GM21360 (cell line): Measurements from ENCODE around the gene PEX14.
"Not testable (repeated sequence)": the region's sequence is repeated elsewhere in the genome, so short reads cannot be mapped to it uniquely, and the experiment has no call there.

ENCODE experiments used
- ATAC-seq: cut with Tn5 transposase; IDR thresholded peaks from one replicate; pipeline ENCODE4 v1.9.1; 2021; ENCODE audit warnings: mild to moderate bottlenecking, moderate library complexity; ENCODE audit not compliant: unreplicated experiment

The PEX14 gene

DNA sequence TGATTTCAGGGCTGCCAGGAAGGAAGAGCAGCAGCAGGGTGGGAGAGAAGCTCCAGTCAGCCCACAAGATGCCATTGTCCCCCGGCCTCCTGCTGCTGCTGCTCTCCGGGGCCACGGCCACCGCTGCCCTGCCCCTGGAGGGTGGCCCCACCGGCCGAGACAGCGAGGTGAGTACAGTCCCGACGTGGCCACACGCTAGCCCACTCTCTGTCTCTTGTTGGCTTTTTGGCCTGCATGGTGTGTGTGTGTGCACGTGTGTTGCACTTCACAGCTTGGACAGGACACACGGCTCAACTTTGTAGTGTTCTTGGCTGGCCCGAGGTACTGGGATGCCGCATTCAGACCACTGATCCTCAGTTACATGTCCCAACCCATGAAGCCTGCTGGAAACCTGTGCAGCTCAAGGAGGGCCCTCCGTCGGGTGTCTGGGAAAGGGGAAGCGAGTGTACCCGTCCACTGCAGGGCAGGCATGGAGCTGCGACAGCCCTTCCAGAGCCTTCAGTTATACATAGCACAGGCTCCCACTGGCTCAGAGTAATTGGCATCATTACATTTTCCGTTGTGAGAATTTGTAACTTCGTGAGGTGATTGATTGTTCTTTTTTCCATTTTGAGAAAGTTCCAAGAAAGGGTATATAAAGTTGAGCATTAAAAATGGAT, 24.5 kb upstream of the PEX14 start:
- ATAC-seq: no peak

- ATAC-seq: no peak
These were observed 23.9 kb upstream of the PEX14 start for GRCh38 chr1:10450836-10451235.

GRCh38 chr1:10451287-10451686, 23.5 kb upstream of the PEX14 start:
- no peak for ATAC-seq

DNA sequence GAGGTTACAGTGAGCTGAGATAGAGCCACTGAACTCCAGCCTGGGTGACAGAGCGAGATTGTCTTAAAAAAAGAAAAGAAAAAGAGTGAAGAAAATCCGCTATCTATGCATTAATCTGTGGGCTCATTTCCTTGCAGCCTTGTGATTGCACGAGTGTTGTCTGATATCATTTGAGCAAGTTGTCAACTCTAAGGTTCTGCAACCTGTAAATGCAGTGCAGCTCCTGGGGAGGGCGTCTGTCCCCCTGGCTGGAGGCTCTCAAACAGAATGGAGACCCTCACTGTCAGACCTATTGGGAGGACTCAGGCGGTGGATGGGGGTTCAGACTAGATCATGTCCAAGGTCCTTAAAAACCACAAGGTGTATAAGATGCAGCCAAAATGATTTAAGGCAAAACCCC, 18.7 kb upstream of the PEX14 start:
- ATAC-seq: no peak

DNA sequence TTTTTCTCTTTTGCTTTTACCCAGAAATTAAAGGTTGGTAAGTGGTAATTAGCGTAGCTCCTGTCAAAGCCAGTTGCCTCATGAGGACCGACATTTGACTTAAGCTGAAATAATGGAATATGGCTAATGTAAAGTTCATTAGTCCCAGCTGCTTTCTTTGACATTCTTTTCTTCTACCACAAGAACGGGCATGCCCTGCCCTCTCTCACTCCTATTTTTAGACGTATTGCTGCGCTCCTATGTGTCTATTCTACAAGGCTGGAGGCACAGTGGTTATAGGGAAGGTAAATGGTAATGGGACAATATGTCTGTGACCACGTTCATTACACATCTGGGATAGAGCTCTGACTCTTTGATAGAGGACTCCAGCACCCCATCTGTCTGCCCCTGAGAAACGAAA, 18.1 kb upstream of the PEX14 start:
- ATAC-seq: no peak

DNA sequence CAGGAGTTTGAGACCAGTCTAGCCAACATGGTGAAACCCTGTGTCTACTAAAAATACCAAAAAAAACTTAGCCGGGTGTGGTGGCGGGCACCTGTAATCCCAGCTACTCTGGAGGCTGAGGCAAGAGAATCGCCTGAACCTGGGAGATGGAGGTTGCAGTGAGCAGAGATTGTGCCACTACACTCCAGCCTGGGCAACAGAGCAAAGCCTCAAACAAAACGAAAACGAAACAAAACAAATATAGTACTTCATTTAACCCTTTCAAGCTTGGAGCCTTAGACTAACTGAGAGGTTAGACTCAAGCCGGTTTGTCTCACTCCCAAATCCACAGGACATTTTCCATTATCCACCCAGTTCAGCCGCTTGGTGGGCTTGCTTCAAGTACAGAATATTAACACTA, 17.3 kb upstream of the PEX14 start:
- not testable (repeated sequence) for ATAC-seq

- ATAC-seq: no peak
These were observed 16.9 kb upstream of the PEX14 start for GRCh38 chr1:10457875-10458274.

DNA sequence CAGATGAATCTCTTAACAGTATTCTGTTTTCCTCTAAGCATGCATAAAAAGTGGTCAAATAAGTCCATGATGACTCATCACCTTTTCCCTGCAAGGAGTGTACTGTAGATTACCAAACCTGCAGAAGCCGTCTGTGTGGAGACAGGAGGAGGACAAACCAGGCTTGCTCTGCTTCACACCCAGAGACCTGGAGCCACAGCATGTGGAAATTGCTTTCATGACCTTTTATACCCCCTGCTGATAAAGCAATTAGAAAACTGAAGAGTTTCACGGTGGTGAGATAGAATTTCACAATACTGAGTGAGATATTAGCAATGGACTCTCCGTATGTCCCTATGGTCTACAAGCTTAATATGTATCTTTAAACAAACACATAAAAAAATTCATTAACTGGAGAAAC, 15.6 kb upstream of the PEX14 start:
- no peak for ATAC-seq

GRCh38 chr1:10467078-10467477, 7.7 kb upstream of the PEX14 start:
- ATAC-seq: no peak

DNA sequence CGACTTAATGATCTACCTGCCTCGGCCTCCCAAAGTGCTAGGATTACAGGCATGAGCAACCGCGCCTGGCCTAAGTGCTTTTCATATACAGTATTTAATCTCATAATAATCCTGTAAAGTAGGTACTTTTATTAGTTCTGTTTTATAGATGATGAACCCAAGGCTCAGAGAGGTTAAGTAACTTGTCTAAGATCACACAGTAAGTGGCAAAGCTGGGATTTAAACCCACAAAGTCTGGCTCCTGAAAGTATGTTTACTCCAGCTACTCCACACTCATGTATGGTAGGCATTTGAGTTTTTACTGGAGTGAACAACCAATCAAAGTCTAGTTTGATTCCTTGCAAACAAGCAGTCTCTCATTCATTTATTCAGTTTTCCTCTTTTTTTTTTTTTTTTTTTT, 4.7 kb upstream of the PEX14 start:
- no peak for ATAC-seq

DNA sequence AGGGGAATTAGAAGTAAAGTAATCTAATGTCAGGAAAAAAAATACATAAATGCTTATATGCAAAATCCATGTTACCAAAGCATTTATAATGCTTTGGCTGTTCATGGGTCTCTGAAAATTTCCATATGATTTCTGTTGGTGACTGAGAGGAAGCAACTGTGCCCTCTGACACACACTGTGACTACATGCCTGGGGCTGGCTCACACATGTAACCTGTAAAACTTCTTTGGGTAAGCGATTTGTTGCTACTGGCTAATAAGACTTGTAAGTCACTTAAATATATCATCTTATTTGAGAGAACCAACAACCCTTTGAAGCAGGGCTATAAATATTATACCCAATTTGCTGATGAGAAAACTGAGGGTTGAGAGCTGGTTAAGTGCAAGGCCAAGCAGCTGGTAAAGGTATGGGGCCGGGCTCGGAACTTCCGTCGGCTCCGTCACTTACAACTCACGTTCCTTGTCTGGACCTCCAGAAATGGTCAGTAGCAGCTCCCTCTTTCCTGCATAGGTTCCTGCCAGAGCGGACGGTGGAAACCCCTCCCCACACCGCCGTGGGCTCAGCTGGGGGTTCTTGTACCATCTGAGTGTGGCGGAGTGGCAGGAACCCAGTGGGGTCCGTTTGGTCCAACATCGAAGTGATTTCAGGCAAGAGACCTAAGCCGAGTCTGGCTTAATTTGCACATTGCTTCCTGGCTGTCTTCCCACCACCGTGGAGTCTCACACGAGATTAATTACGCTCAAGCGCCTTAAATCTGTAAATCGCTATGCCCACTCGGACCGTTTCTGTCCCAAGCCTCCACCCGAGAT, 3.1 kb upstream of the PEX14 start:
- ATAC-seq: no peak

DNA sequence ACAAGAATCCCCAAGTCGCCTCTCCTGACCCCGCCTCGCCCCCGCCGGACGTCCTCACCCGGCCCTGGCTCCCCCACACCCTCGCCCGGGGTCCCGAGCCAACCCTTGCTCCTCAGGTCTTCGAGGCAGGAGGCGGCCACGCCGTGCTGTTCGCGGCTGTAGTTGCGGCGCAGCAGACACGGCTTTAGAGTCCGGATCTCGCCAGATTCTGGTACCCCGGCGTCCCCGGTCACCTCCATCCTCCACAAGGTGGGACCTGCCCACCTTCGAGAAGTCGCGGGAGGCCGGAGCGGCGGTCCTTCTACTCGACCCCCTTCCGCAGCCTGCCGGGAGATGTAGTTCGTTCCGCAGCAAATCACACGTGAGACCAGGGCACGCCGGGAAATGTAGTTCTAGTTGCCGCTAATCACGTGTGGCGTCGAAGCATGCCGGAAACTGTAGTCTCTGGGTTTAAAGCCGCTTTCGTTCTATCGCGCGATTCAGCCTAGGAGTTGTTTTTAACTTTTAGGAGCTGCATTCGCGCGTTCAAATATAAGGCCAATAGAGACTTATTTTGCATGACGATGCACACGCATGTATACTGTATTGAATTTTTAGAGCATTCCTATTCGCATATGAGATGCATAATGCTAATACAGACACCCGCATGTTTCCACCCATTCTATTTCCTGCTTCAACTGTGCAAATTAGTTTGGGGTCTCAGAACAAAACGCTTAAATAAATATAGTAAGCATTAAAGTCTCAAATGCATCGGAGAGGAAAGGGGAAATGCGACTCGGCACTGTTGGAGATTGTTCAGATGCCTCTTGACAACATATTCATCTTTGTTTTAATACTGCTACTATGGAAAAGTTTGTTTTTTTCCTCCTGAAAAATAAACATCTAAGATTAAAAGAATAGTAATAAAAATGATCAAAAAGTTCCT, 2.3 kb upstream of the PEX14 start, which contains the start of gene DFFA:
TSS of gene DFFA (minus strand) at position 310 of the 925 bp plus-strand sequence. CDS start at position 239, 71 bp downstream.
- peak; percentile 71 for ATAC-seq

DNA sequence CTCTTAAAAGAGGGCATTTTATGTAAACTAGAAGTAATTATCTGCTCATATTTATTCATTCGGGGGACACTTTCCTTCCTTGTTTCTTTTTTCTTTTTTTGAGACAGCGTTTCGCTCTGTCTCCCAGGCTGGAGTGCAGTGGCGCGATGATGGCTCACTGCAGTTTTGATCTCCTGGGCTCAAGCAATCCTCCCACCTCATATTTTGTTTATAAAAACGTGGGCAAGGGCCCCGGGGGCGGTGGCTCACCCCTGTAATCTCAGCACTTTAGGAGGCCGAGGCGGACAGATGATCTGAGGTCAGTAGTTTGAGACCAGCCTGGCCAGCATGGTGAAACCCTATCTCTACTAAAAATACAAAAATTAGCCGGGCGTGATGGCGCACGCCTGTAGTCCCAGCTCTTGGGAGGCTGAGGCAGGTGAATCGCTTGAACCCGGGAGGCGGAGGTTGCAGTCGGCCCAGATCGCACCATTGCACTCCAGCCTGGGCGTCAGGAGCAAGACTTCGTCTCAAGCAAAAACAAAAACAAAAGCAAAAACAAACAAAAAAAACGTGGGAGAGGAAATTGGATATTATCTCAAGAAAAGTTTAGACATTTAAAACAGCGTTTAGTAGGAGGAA, 1.5 kb upstream of the PEX14 start:
- no peak for ATAC-seq

DNA sequence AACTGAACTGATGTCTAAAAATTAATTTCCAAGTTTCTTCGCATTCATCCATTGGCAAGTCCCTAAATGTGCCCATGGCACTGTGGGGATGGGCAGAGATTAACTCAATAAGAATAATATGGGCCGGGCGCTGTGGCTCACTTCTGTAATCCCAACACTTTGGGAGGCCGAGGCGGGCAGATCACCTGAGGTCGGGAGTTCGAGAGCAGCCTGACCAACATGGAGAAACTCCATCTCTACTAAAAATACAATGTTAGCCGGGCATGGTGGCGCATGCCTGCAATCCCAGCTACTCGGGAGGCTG, 489 bp upstream of the PEX14 start:
- ATAC-seq: not testable (repeated sequence)

GRCh38 chr1:10475510-10475909, 760 bp downstream of the PEX14 start:
- no peak for ATAC-seq

DNA sequence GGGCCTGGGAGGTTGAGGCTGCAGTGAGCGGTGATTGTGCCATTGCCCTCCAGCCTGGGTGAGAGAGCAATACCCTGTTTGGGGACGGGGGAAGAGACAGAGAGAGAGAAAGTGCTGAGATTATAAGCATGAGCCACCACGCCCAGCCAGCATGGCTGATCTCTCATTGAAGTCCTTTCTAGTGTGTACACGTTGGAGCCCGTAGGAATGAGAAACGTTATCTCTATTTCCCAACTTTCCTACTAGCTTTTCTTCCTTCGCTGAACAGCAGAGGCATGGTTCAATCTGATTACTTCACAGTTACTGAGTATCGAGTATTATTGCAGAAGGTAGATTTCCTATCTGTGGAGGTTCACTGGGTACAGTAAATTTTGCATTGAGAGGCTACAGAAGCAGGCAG, 4.5 kb downstream of the PEX14 start:
- no peak for ATAC-seq

GRCh38 chr1:10480614-10481013, 5.9 kb downstream of the PEX14 start:
- no peak for ATAC-seq

DNA sequence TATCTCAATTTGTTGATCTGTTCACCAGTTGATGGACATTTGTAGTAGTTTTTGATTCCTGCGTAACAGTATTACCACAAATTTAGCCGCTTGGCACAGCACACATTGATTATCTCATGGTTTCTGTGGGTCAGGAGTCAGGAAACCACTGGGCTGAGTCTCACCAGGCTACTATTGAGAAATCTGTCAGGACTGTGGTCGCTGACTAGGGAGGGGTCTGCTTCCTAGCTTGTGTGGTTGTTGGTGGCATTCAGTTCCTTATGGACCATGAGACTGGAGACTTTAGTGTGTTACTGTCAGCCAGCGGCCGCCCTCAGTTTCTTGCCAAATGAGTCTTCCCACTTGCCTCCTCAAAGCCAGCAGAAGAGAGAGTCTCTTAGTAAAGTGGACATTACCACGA, 9.8 kb downstream of the PEX14 start:
- no peak for ATAC-seq

- no peak for ATAC-seq
These were observed 14.7 kb downstream of the PEX14 start for GRCh38 chr1:10489291-10490055.

DNA sequence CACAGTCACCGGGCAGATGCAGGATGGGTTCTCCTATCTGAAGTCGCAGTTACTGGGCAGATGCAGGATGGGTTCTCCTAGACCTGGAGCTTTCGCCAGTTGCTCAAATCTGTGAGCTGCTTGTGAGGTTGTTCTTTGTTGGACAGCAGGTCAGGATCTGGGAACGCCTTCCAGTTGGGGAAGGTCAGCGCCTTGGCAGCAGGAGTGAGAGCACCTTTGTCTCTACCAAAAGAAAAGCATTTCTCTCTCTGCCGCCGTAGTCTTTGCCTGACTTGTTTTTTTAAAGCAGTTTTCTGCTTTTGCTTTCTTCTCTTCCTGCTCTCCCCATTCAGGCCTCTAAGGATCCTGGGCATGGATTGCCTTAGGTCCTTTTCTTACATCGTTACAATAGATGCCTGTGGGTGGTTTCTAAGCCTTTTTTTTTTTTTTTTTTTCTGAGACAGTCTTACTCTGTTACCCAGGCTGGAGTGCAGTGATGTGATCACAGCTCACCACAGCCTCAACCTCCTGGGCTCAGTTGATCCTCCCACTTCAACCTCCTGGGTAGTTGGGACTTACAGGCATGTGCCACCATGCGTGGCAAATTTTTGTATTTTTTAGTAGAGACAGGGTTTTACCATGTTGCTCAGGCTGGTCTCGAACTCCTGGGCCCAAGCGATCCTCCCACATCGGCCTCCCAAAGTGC, 15.7 kb downstream of the PEX14 start:
- no peak for ATAC-seq
